Amniotic epithelial cell (primary cell): ENCODE results near the gene CDH23.

ENCODE experiments used
- DNase-seq: peaks from one replicate; pipeline ENCODE4 v3.0.0-alpha.2; 2010; ENCODE audit warnings: low read depth

Gene CDH23

DNA sequence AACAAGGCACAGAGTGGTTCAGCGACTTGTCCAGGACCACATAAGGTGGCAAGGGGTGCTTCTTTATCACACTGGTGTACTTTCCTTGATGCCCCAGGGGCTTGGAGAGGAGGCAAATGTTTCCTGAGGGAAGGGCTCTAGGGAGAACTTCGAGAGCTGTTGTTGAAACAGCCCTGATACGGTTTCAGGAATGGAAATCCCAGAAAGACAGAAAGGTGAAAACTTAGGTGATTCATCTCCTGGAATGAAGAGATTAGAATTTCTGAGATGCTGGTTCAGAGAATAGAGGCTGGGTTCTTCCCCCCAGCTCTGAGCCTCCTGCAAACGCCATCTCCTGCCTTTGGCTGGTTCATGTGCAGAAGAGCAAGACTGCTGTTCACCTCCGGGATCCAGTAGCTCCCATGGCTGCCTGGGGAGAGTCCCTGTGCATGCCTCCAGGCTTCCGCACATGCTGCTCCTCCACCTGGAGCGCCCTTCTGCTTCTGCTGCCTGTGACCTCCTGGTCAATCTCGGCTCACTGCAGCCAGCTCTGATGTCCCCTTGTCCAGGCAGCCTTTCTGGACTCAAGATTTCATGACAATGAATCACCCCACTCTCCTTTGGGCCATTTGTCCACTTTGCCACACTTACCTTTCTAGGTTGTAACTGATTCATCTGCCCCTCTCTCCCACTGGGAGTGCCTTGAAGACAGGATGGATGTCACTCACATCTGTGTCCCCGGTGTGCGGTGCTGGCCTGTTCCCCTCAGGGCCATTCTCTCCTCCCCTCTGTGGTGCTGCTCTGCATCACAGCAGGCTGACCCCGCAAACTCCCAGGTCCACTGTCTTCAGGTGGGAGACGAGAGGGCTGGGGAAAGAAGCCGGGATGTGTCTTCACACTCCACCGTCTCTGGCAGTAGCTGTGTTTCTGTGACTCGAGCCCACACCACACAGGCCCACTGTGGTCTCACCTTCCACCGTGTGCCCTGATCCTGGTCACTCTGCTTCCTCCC, 3.6 kb upstream of the CDH23 start:
- DNase-seq, result no peak

- no peak for DNase-seq
Observed at GRCh38 chr10:71393841-71394475, 2.8 kb upstream of the CDH23 start.

- no peak for DNase-seq
Observed at GRCh38 chr10:71394926-71395562, 1.7 kb upstream of the CDH23 start.

- DNase-seq, result no peak
Observed at GRCh38 chr10:71395621-71396020, 1.1 kb upstream of the CDH23 start.

DNA sequence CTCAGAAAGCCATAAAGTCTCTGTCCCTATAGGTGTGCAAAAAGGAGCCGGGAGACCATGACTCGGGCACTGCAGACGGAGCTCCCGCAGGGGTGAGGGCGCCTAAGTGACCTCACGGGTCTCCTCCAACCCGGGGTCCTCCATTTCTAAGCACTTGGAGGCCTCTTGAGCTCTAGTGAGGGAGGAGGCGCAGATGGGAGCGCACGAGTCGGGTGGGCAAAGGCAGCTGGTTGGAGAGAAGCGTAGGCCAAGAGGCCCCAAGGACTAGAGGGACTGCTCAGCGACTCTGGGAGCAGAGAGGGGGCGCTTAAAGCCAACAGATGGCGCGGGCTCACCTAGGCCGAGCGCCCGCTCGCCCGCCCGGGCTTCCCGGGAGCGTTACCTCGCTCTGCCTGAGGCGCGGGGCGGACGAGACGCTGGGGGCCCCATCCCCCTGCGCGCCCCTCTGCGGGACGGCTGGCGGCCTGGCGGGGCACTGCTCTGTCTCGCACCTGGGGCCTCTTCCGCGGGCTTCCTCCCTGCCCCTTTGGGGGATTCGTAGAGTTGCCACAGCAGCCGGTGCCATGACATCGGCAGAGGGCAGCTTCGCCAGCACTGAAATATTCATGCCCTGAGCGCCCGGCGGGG, 523 bp upstream of the CDH23 start:
- no peak for DNase-seq

- no peak for DNase-seq
Observed at GRCh38 chr10:71397296-71398212, 834 bp downstream of the CDH23 start.

DNA sequence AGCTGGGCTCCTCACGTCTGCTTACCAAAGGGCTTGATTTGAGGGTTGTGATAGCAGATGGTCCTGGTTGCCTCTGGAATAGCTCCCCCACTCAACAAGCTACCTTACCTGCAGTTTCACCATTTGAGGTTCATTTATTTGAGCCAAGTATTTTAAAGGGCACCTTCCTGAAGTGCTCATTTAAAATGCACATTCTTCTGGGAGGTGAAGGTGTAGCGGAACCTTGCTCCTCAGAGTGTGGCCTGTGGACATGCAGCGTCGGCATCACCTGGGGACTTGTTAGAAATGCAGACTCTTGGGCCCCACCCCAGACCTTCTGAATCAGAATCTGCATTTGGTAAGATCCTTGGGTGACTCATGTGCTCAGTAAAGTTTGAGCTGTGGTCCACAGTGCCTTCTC, 2.3 kb downstream of the CDH23 start:
- no peak for DNase-seq

- DNase-seq, result no peak
Observed at GRCh38 chr10:71399946-71400345, 3.2 kb downstream of the CDH23 start.

DNA sequence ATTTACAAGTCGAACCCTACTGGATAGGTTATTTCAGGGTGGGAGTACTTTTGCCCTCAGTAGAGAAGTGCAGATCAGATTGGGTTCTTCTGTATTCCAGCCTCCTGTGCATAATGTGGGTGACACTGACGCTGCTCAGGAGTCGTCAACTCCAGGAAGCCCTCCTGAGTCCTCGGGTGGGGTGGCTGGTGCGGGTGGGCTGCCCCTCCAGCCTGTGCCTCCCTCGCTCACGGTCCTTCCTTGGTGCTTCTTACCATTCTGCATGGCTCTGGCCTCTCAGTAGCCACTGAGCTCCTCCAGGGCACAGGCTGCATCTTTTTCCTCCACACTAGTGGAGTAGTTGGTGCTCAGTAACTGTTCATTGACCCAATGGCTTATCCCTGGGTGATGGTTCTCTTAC, 4.3 kb downstream of the CDH23 start:
- DNase-seq, result no peak

- DNase-seq, result no peak
Observed at GRCh38 chr10:71402005-71402404, 5.3 kb downstream of the CDH23 start.

DNA sequence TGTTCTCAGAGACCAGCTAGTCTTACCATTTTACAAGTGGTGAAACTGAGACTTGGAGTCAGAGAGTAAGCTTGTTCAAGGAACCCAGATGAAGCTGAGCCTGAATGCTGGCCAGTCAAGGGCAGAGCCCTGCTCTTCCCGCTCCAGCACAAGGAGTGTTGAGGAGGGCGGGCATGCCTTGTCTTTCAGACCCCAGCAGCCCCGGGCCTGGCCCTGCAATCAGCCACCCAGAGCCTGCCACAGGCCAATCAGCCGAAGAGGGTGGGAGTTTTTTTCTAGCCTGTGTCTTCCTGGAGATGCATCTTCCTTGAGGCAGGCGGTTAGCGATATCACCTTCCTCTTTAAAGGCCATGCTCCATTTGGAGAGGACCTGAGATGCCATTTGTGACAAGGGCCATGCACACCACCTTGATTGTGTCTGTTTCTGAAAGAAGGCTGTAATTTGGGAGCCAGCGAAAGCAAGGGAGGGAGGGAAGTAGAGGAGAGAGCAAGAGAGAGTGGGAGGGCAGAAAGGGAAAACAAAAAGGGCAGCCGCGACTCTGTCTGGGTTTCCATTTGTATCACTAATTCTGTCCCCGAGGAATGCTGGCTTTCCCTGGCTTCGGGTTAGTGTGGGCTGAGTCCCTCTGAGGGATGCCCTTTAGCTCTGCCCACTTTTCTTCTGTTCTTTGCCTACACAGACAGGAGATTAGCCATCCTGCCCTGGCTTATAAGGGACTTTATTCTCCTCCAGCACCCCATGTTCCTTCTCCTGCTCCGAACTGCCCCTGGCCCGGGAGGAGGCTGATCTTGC, 8.0 kb downstream of the CDH23 start:
- no peak for DNase-seq

DNA sequence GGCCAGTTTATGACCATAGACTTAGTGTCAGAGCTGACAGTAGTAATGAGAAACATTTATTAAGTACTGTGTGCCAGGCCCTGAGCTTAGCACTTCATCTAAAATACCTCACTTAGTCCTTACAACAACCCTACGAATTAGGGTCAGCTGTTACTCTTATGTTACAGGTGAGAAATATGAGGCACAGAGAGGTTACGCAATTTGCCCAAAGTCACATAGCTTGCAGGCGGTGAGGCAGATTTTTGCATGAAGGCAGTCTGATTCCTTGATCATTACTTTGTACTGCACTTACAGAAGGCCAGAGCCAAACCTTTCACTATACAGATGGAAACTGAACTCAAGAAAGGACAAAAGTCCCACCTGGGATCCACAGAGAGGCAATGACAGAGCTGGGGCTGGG, 10.2 kb downstream of the CDH23 start:
- DNase-seq, result no peak

DNA sequence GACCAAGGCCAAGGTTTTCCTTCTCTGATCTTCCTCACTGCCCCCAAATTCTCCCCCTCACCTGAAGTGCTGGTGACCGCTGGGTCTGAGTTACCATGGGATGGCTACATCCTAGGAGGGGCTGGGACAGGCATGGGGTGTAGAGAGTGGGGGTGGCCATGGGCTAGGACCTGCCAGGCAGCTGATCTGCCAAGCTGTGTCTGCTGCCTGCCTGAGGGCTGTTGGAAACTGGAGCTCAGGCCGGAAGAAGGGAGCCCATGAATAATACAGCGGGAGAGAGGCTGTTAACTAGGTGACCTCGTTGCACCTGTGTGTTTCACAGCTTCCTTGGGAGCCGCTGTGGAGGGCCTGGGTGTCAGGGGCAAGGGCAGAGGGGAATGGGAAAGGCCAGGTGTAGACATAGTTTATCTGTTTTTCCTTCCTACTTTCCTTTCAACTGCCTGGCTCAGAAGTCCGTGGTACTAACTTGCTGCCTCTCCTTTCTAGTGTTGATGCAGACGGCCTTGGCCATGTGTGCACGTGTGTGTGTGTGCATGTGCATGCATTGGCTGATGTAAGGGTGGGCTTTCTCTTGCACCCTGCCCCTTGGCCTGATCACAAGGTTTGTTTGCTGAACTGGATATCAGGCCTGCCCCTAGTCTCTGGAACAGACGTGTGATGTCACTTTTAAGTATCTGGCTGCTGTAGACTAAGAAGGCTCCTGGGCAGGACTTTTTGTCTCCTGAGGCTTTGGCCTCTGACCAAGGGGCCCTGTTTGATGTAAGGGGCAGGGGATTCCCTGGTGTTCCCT, 11.9 kb downstream of the CDH23 start:
- no peak for DNase-seq

- DNase-seq, result no peak
Observed at GRCh38 chr10:71409516-71410104, 12.9 kb downstream of the CDH23 start.

DNA sequence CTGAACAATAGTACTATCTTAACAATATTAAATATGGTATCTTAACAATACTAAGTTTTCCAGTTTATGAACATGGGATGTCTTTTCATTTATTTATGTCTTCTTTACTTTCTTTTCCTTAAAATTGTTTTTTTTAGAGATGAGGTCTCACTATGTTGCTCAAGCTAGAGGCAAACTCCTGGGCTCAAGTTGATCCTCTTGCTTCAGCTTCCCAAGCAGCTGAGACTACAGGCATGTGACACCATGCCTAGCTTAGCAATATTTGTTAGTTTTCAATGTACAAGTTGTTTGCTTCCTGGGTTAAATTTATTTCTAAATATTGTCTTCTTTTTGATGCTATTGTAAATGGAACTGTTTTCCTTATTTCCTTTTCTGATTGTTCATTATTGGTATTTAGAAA, 16.9 kb downstream of the CDH23 start:
- no peak for DNase-seq

DNA sequence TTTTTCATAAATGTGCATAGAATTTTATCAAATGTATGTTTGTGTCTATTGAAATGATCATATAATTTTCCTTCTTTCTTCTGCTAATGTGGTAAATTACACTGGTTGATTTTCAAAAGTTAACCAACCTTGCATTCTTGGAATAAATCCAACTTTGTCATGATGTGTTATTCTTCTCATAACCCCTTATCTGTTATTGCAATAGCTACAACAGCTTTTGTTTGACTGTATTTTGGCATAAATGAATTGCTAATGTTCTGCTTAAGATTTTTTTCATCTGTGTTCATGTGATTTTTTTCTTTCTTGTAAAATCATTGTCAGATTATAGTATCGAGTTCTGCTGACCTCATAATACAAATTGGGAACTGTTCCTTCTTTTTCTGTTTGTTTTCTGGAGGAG, 17.6 kb downstream of the CDH23 start:
- no peak for DNase-seq

DNA sequence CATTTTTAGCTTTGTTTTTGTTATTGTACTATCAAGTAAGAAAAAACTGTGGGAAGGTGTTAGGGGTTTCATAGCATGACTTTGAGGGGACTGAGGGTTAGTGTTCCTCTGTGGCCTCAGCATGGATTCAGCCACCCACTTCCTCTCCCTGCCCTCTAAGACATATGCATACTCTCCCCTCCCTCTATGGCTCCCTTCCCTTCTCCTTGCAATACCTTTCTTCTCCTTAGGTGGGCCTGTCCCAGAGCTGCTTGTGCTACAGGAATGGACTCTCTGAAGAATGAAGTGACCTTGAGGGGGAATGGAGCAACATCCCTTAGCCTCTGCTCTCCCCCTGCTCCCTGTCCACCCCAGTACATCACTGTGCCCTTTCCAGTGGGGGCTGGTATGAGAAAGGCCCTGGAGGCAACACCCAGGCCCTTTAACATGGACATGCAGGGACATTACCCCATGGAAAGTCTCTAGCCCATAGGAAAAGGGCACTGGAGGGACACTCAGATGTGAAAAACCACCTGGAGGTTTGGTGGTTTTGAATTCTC, 22.4 kb downstream of the CDH23 start:
- DNase-seq, result no peak

DNA sequence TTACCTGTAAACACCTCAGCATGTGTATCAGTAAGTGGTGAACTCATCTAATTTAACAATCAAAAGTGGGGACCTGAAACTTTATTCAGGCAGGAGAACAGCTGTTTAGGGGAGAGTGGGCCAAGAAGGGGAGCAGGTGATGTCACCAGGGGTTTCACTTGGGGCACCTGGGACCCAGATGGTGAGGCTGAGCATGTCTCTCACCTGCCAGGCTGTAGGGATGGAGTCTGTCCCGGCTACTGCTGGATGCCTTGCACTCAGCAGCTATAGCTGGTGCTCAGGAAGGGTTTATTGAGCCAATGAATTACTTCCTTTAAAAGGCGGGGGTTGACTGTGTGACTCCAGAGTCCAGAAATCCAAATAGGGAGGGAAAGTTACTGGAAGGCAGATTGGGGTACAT, 23.0 kb downstream of the CDH23 start:
- DNase-seq, result no peak

DNA sequence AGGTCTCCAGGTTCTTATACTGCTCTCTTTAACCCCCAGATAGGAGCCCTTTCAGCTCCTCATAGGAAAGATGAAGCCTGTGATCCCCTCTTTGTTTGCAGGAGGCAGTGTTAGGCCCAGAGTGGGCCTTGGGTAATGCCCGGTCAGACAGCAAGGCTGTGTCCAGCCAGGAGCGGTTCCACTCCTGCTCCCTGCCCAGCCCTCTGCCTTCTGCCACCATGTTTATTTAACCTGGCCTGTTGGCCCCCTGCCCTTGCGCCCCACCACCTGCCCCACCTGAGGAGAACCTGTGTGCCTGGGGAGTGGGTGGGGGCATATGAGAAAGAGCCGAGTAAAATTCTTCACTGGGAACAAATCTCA, 24.3 kb downstream of the CDH23 start:
- no peak for DNase-seq
